GF-D8 (cell line): ENCODE data around the gene FAM111A.

Source experiments
- DNase-seq: peaks from one replicate; lab custom pipeline; 2025; lab: John Stamatoyannopoulos, UW

FAM111A gene

DNA sequence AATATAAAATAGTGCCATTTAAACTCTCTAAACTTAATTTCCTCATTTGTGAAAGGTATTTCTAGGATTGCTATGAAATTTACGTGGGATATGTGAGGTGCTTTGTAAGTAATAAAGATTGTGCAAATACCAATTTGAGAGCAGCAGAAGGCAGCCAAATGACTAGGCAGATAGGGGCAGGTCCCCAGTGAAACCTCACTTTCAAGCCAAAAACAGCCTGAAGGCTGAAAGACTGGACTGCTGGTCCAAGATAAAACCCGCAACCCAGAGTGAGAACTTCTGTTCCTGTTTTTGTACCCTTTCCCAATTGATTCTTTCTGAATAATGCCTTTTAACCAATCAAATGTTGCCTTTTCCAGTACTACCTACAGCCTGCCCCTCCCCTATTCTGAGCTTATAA, 36.5 kb downstream of the FAM111A start:
- no peak for DNase-seq

DNA sequence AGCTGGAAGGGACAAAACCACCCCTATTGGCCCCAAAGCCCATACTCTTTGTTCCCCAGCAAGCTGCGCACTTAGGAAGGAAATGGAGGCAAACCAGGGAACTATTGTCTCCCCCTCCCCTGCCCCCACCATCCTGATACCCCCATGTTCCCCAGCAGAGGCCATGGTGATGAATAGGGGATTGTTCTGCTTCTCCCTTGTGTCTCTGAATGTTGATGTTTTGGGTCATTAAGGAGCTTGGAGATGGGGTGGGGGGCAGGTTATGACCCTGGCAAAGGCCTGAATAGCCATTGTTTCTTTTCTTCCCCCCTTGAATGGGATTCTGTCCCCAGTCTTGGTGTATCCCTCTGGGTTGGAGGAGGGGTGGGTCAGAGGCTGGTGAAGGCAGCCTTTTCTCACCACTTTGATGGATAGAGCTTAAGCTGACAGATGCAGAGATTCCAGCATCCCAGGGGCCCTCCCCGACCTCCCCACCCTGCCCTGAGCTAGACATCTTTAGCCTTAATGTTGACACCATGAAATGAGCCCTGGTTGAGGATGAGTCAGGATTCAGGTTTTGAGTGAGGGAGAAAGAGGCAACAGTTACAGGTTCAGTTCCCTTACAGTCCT, 37.6 kb downstream of the FAM111A start:
- no peak for DNase-seq

DNA sequence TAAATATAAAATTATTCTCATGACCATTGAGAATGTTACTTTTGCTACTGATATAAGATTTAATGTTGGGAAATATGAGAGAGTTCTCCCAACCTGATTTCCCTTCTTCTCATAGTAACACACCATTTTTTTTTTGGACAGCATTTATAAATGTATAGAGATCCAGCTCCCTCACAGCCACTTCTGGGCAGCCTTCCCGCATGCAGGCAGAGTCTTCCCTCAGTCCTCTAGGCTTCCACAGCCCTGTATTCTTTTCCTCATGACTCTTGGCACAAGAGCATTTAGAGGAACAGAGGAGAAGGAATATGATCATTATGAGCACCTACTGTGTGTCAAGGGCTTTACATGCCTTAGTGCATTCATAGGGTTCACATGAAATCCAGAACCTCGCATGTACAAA, 38.3 kb downstream of the FAM111A start:
- DNase-seq = no peak

DNA sequence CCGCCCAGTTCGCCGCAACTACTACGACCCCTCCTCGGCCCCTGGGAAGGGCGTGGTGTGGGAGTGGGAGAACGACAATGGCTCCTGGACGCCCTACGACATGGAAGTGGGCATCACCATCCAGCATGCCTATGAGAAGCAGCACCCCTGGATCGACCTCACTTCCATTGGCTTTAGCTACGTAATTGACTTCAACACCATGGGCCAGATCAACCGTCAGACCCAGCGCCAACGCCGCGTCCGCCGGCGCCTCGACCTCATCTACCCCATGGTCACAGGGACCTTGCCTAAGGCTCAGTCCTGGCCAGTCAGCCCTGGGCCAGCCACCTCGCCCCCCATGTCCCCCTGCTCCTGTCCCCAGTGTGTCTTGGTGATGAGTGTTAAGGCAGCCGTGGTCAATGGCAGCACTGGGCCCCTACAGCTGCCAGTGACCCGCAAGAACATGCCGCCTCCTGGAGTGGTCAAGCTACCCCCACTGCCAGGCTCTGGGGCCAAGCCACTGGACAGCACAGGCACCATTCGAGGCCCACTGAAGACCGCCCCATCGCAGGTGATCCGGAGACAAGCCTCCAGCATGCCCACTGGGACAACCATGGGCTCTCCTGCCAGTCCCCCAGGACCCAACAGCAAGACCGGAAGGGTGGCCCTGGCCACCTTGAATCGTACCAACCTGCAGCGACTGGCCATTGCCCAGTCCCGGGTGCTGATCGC, 39.2 kb downstream of the FAM111A start:
- no peak for DNase-seq

DNA sequence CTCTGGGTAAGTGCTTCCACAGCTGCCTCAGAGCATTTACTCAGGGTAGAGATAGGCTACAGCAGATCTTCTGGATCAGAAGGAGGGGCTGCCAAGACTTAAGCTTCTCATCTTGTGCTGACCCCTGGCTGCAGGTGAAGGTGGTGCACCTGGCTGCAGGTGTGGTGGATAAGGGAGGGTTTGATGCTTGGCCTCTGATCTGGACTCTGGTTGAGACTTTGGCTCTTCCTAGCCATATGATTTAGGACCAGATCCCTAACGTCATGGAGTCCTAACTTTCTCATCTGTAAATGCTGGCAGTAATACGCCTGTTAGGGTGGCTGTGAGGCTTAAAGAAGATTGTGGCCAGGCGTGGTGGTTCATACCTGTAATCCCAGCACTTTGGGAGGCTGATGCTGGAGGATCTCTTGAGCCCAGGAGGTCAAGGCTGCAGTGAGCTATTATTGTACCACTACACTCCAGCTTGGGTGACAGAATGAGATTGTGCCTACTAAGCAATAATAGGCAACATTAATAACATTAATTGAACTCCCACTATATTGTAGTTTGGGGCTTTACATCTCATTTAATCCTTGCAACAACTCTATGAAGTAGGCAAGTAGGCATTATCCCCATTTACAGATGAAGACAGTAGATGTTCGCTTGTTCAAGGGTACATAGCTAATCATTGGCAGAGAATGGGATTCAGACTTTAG, 39.9 kb downstream of the FAM111A start:
- no peak for DNase-seq

DNA sequence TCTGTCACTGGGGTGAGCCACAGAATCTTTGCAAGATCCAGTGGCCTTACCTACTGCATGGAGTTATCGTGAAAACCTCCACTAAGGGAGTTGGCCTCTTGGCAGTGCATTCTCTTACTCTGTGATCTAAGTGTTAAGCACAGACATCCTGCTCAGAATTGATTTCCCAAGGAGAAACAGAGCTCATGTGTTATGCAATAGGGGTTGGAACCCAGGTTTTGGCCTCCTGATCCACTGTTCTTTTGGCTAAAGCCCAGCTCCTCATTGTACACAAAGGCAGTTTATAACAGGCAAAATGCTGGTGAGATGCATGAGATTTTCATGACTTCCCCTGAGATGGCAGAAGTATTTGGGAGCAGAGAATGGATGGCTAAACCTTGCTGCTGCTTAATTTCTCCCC, 41.1 kb downstream of the FAM111A start:
- no peak for DNase-seq

DNA sequence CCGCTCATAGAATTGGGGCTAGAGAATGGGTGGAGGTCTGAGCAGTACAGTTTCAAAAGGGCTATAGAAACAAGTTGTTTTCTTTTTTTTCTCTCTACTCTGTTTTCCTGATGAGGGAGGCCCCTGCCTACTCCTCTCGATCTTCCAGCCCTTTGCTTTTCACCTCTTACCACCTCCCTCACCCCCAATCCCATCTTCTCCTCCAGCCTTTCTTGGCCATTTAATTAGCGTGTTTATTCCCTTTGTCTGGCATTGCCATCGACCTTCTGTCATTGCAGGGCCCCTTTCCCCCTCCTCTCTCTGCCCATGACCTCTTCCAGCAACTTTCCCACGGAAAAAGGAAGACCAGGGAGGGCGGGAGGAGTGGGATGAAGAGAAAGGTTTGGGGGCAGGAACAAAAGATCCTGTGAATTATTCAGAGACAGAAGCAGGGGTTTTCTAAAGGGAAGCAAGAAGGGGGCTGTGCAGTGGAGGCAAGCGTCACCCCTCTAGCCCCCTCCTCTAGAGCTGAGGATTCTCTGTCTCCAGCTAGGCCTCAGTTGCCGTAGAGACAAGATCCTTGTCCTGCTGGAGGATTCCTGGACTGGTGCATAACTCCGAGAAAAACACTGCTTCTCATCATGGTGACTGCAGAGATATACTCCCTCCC, 42.2 kb downstream of the FAM111A start:
- no peak for DNase-seq

DNA sequence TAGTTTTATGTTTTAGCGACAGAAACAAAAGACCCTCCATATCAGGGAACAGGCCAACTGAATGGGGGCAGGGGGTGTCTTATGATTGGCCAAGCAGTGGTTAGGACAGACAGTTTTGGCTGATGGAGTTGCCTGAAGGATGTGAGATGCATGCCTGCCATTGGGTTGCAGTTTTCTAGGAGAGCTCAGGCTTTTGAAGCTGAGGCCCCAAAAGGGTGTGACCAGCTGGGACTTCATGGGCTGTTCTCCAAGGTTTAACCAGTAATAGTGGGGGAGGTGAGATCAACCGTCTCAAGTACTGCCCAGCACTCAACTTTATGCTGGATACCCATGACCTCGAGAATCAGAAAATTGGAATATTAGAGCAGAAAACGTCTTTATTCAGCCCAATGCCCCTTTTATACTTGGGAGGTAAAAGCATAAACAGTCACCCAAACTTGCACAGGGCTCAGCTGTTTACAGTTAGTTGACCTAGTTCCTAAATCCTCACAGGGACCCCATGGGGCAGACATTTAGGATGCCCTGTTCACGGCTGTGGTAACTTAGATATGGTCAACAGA, 42.8 kb downstream of the FAM111A start:
- no peak for DNase-seq

DNA sequence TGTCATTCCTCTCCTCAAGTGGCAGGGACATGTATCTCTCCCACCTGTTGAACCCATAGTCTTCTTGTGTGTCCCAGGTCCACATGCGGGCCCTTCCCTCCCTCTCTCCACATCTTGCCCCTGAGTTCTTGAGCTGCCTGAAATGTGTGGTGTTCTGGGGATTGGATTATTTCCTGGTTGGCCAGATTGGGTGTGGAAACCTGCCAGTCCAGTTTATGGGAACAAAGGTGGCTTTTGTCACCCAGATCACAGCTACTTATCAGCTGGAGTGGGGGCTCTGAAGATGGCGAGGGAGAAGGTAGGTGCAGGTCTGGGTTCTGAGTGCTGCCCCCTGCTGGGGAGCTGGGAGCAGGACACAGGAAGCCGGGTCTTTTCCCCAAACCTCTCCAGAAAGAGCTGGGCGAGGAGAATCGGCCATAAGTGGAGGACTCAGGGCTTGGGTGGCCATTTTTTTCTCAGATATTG, 43.5 kb downstream of the FAM111A start:
- no peak for DNase-seq

DNA sequence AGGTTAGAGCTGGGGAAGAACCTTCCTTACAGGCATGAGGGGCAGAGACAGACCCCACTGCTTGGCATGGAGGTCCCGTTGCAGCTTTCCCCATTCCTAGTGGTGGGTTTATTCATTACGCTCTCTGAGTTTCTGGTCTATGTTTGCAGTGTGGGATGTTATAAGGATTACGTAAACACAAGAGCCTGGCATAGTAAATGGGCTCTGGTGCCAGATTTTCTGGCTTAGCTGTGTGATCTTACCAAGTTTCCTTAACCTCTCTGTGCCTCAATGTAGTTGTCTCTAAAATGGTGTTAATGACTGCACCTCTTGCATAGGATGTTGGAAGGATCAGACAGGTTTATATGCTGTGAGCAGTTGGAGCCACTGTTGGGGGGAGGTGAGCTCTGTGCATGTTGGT, 44.4 kb downstream of the FAM111A start:
- no peak for DNase-seq

DNA sequence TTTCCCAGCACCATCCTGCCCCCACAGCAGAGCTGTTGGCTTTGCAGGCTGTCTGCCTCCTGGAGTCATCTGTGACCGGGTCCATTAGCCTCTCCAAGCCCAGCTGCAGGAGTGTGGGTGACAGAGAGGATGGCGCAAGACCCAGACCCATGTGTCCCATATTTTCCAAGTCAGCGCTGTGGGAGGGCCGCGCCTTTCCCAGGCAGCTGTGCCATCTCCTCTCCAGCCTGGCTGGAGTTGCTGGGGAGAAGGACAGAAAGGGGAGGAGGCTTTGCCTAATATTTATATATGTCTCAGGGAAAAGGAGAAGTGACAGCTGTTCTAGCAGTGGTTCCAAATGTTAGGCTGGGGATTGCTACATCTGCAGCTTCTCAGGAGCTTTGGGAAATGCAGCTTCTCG, 44.9 kb downstream of the FAM111A start:
- no peak for DNase-seq

DNA sequence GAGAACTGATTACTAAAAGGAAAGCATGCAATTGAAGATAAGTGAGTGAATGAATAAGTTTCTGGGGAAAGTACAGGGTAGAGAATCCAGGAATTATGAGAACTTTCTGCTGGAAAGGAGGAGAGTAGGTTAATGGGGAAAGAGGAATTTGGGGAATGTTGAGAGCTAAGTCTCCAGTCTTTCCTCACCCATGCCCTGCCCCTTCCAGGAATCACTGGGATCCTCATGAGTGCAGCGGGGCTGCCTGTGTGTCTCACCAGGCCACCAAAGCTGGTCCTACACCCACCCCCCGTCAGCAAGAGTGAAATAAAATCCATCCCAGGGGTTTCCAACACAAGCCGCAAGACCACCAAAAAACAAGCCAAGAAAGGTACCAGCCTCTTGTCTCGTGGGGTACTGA, 46.3 kb downstream of the FAM111A start:
- DNase-seq = no peak

DNA sequence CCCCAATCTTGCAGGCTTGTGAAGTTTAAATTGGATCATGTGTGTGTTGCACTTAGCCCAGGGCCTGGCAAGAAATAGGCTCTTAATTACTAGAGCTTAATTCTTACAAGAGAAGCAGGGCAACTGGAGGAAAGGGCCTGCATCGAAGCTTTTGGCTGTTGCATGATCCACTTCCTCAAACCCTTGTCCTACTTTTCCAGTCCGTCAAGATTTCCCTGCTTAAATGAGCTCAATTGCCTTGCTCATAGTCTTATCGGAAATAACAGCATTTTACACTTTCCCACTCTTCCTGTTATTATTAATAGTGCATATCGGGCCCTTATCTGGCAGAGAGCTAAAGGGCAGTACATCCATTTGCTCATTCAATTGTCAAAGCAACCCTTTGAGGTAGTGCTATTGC, 47.3 kb downstream of the FAM111A start:
- no peak for DNase-seq

DNA sequence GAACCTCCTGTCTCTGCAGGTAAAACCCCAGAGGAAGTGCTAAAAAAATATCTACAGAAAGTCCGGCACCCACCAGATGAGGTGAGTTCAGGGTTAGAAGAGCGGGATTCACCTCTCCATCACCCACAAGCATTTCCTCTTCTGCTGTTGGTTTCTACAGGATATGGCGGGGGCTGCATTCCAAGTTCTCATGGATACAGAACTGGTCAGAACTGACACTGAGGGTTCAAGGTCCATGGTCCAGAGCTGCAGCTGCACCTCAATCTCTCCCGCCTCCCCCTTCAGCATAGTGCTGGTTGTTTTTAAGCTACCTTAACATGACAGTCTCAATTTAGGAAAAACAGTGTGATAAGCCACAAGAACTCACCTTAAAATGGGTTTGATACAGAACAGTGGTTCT, 48.4 kb downstream of the FAM111A start:
- no peak for DNase-seq

DNA sequence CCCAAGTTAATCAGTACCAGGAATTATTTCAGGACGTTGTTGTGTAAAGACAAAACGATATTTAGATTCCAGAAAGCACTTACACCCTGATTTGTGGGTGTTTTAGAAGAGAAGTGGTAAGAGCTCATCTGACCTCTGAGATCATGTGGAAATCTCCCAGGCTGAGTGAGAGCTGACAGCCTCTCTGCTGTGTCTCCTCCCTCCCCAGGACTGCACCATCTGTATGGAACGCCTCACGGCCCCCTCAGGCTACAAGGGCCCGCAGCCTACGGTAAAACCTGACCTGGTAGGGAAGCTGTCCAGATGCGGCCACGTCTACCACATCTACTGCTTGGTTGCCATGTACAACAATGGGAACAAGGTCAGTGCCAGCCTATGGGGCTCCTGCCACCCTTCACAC, 49.2 kb downstream of the FAM111A start:
- DNase-seq = no peak

DNA sequence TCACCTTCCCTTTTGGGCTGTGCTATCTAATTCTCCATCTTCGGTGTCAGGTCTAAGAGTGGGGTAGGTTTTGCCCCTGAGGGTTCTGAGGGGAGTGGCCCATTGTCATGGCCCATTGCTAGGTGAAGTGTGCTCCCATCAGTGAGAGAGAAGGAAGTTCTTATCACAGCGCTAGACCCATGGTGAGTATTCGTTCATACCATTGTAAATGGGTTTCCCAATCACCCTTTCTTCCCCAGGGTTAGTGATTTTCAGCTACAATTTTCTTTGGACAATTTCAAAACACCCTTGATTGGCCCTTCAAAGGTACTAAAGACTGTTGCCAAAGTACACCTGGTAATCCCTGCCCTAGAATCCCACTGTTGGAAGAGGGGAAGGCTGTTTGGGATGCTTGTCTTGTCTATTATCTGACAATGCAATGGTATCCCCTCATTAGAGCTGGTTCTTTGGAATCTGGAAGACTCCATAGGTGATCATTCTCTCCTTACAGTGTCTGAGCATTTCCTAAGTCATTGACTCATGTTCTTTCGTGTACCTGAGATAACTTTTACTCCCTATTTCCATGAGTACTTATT, 49.9 kb downstream of the FAM111A start:
- DNase-seq = no peak

DNA sequence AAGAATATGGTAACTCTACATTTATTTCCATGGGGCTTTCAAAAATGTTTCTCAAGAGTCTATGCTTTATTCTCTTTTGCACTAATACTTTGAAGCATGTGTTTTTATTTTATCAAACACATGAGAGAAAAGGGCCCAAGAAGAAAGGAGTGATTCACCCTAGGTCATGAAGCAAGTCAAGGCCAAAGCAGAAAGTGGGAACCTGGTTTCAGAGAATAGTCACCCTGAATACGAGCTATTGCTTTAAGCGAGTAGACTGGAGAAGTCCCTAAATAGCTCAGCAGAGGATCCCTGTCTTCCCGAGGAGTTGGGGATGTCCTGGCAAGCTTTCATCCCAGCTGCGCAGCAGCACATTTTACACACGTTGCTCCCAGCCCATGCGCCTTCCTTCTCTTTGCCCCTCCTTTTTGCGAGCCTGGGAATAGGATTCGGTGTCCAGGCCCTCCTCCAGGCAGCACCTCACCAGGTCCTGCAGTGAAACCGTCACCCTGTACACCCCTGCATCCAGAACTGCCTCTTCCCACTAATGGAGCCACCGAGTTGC, 51.0 kb downstream of the FAM111A start:
- DNase-seq = no peak

DNA sequence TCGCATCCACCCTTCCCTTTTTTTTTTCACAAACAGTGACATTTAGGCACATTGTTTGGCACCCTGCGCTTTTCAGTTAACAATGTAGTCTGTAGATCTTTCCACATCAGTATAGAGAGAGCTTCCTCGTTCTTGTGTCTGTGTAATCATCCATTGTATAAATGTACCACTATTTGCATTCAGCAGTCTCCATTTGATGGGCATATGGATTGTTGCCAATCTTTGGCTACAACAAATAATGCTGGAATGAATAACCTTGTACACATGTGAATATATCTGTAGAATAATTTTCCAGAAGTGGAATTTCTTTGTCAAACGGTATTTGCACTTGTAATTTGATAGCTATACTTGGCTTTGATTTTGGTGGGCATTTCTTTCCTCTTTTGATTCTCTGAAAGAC, 52.9 kb downstream of the FAM111A start:
- DNase-seq = no peak

DNA sequence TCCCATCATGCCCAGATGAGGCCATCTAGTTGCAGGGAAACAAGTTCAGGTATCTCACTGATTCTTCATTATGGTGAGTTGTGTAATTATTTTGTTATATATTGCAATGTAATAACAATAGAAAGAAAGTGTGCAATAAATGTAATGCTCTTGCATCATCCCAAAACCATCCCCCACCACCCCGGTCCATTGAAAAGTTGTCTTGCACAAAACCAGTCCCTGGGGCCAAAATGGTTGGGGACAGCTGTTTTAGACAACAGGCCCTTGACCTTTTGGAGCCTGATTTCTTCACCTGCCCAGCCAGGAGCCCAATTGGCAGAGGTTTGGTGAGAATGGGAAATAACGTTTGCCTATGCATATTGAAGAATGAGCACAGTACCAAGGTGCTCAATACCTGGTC, 54.1 kb downstream of the FAM111A start:
- no peak for DNase-seq

DNA sequence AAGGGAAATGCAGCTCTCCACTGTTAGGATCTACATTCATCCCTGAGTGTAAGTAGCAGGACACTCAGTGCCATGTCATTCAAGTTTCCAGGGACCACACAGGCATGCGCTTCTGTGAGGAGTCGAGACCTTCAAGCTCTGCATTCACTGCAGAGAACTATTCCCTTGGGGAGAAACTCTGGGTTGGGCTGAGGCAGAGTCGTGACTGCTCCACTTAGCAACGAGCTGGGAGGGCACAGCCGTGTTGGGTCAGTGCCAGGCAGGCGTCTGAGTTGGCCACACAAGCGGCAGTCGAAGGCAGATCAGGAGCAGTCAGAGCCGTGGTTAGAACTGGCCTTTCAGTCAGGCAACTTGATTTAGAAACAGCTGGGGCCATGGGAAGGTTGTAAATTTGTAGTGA, 55.3 kb downstream of the FAM111A start:
- no peak for DNase-seq

DNA sequence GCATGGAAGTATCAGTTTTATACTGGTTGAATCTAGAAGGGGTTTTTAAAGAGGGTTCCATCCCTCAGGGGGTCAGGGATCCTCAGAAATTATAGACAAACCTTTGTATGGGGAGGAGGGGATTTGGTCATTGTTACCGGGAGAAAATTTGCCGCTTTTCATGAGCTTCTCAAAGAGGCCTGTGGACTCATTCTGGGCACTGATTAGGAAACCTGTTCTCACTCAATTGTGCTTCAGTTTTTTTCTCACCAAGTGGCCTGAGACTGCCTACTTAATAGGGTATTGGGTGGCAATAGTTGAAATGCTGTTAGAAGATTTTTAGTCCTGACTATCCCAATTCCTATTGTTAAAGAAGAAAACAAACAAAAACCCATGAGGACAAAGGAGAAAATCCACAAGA, 56.1 kb downstream of the FAM111A start:
- DNase-seq = no peak
